ENCODE data around the gene PTPRA. TPM values are rescaled to one million over a fixed set of nuclear protein-coding genes. Genes with fewer than 3 reads are reported as not detected.

Gene PTPRA
- total and polyA plus RNA-seq, 2 donors from 2014 or later, result 33.1 to 70.3 TPM

DNA sequence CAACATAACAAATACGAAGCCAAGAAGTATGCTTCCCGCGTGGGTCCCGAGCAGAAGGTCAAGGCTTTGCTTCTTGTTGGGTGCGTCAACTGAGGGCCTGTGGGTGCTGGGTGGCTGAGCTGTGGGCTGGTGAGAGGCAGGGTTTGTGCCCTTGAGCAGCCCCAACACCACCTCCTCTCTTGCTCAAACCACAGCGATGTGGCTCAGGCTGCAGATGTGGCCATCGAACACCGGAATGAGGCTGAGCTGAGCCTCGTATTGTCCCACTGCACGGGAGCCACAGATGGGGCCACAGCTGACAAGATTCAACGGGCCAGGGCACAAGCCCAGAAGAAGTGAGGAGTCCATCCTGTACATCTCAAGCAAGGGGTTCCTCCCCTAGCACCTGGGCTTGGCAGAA is 7.0 kb upstream of the PTPRA start:
- H3K36me3 ChIP-seq (ENCODE audit: control insufficient read depth in 2 of 3, insufficient read depth in 3 of 3, low read length in 3 of 3), result peaks cover 0 to 21% (median 11%) of the 10 kb centered on the region in 3 donors

DNA sequence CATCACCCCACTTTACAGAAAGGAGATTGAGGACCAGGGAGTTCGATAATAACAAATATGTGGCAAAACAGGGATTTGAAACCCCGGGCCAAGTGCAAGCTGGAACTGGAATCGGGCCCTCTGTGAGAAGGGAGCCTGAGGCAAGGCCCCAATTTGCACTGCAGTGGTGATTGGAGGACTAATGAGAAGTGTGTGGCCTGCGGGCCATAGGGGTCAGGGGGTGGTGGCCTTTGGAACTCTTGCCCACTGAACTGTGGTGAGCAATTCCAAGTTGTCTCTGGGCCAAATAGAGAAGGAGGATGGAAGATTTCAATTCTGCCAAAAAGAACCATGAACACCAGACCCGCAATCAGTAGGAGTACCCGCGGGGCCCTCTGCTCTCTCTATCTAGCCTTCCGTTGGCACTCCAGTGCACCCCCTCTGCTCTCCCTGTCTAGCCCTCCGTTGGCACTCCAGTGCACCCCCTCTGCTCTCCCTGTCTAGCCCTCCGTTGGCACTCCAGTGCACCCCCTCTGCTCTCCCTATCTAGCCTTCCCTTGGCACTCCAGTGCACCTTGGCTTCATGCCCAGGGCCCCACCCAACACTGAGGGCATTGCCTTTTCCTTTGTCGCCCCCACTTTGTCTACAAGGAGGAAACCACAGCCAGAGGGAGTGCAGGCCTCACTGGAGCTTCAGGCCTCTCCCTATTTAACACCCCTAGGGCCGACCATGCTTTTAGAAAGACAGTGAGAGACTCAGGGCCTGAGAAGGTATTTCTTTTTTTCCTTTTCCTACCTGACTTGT is 6.0 kb upstream of the PTPRA start:
- H3K9me3 ChIP-seq (ENCODE audit: control insufficient read depth in 2 of 3, insufficient read depth in 1 of 3, low read length in 3 of 3), result no peaks in the 10 kb centered on the region
- H3K9ac ChIP-seq (ENCODE audit: low read length in 3 of 3), result no peak overlapping the region
- H3K36me3 ChIP-seq (ENCODE audit: control insufficient read depth in 2 of 3, insufficient read depth in 3 of 3, low read length in 3 of 3), result peaks cover 0 to 13% (median 5%) of the 10 kb centered on the region in 3 donors
- FAIRE-seq (no peak), DNase-seq (no peak)
- H3K4me3 ChIP-seq (ENCODE audit: low read length in 3 of 3), result no peak overlapping the region
- peaks cover 4% of the 10 kb centered on the region for H3K27me3 ChIP-seq (ENCODE audit: control insufficient read depth, insufficient read depth, low read length)
- peaks cover 0 to 4% (median 0%) of the 10 kb centered on the region in 3 donors for H3K4me1 ChIP-seq (ENCODE audit: control insufficient read depth in 2 of 3, insufficient read depth in 2 of 3, low read depth in 1 of 3, low read length in 3 of 3)
- TF ChIP-seq, protein P1, sequence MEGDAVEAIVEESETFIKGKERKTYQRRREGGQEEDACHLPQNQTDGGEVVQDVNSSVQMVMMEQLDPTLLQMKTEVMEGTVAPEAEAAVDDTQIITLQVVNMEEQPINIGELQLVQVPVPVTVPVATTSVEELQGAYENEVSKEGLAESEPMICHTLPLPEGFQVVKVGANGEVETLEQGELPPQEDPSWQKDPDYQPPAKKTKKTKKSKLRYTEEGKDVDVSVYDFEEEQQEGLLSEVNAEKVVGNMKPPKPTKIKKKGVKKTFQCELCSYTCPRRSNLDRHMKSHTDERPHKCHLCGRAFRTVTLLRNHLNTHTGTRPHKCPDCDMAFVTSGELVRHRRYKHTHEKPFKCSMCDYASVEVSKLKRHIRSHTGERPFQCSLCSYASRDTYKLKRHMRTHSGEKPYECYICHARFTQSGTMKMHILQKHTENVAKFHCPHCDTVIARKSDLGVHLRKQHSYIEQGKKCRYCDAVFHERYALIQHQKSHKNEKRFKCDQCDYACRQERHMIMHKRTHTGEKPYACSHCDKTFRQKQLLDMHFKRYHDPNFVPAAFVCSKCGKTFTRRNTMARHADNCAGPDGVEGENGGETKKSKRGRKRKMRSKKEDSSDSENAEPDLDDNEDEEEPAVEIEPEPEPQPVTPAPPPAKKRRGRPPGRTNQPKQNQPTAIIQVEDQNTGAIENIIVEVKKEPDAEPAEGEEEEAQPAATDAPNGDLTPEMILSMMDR (IDR thresholded peaks at IDR 0.05; ENCODE audit: borderline replicate concordance, extremely low read depth, insufficient read depth), result no peak
- intact Hi-C loops (cut with DNase I), result no loop called here
- H3K27ac ChIP-seq (ENCODE audit: low read depth in 2 of 2, low read length in 2 of 2), result no peak overlapping the region

More for the DNA sequence above, 7.0 kb upstream of the PTPRA start:
- H3K9ac ChIP-seq (ENCODE audit: low read length in 3 of 3), result no peak overlapping the region
- no peak overlapping the region for H3K27ac ChIP-seq (ENCODE audit: low read depth in 2 of 2, low read length in 2 of 2)
- H3K4me1 ChIP-seq (ENCODE audit: control insufficient read depth in 2 of 3, insufficient read depth in 2 of 3, low read depth in 1 of 3, low read length in 3 of 3), result no peaks in the 10 kb centered on the region
- TF ChIP-seq, protein P1 (IDR thresholded peaks at IDR 0.05; ENCODE audit: borderline replicate concordance, extremely low read depth, insufficient read depth), result no peak
- intact Hi-C loops (cut with DNase I), result no loop called here
- H3K4me3 ChIP-seq (ENCODE audit: low read length in 3 of 3), result no peak overlapping the region
- H3K9me3 ChIP-seq (ENCODE audit: control insufficient read depth in 2 of 3, insufficient read depth in 1 of 3, low read length in 3 of 3), result no peaks in the 10 kb centered on the region
- no peaks in the 10 kb centered on the region for H3K27me3 ChIP-seq (ENCODE audit: control insufficient read depth, insufficient read depth, low read length)
- no peak for FAIRE-seq
- DNase-seq, result no peak

DNA sequence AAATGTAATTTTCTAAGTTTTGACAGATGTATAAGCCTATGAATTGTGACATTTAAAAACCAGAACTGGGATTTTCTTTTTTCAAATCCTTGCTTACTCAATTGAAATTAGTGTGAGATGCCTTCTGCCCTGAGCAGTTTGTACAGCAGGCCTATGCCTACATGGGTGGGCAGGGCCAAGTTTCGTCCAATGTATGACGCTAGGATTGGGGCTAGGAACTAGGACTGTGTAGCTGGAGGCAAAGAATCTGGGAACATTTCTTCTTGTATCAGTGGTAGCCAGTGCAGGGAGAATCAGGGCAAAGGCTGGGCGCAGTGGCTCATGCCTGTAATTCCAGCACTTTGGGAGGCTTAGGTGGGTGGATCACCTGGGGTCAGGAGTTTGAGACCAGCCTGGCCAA is 3.9 kb upstream of the PTPRA start:
- FAIRE-seq, result no peak
- intact Hi-C loops (cut with DNase I), result no loop called here
- no peaks in the 10 kb centered on the region for H3K9me3 ChIP-seq (ENCODE audit: control insufficient read depth in 2 of 3, insufficient read depth in 1 of 3, low read length in 3 of 3)

More for the DNA sequence above, 3.9 kb upstream of the PTPRA start:
- TF ChIP-seq, protein P1 (IDR thresholded peaks at IDR 0.05; ENCODE audit: borderline replicate concordance, extremely low read depth, insufficient read depth), result no peak
- Histone ChIP-seq H3K27me3 (ENCODE audit: control insufficient read depth, insufficient read depth, low read length) (peaks cover 7% of the 10 kb centered on the region), H3K4me1 (ENCODE audit: control insufficient read depth in 2 of 3, insufficient read depth in 2 of 3, low read depth in 1 of 3, low read length in 3 of 3) (peaks cover 0 to 11% (median 4%) of the 10 kb centered on the region in 3 donors), H3K4me3 (ENCODE audit: low read length in 3 of 3) (no peak overlapping the region), H3K9ac (ENCODE audit: low read length in 3 of 3) (no peak overlapping the region), H3K27ac (ENCODE audit: low read depth in 2 of 2, low read length in 2 of 2) (no peak overlapping the region), H3K36me3 (ENCODE audit: control insufficient read depth in 2 of 3, insufficient read depth in 3 of 3, low read length in 3 of 3) (peaks cover 0 to 11% (median 5%) of the 10 kb centered on the region in 3 donors)
- no peak for DNase-seq
